ENCODE results near the gene DTD1.

Gene DTD1

GRCh38 chr20:18815194-18815942, 227.5 kb downstream of the DTD1 start:
- ATAC-seq (ENCODE audit: low read depth) (no peak), DNase-seq (ENCODE audit: low spot score) (no peak)
- H3K4me1 ChIP-seq (ENCODE audit: insufficient read depth, poor library complexity, severe bottlenecking) = no peaks in the 10 kb centered on the region
- H3K36me3 ChIP-seq (ENCODE audit: low read depth) = no peaks in the 10 kb centered on the region
- H3K27me3 ChIP-seq (ENCODE audit: insufficient read depth, poor library complexity, severe bottlenecking) = no peaks in the 10 kb centered on the region
- H3K4me3 ChIP-seq (ENCODE audit: severe bottlenecking) = no peak overlapping the region
- H3K9me3 ChIP-seq (ENCODE audit: severe bottlenecking) = no peaks in the 10 kb centered on the region
- TF ChIP-seq CTCF (IDR thresholded peaks at IDR 0.05; ENCODE audit: poor library complexity, severe bottlenecking) = no peak
- no peak overlapping the region for H3K27ac ChIP-seq (ENCODE audit: poor library complexity, severe bottlenecking)
